Smooth muscle cell (in vitro differentiated cells): ENCODE measurements around the gene SRRM3. TPM values are rescaled to one million over a fixed set of nuclear protein-coding genes. Genes with fewer than 3 reads are reported as not detected.
A peak's percentile ranks its signal among the peaks of the same experiment; 100 is the strongest.
"Not testable (repeated sequence)": the region's sequence is repeated elsewhere in the genome, so short reads cannot be mapped to it uniquely, and the experiment has no call there.

Source experiments
- DNase-seq: peaks from one replicate; lab custom pipeline; 2025; ENCODE audit not compliant: unreplicated experiment; lab: John Stamatoyannopoulos, UW
- H2AFZ ChIP-seq: fragments of 200-600 bp; sonication (generic); 2 replicates; pipeline ENCODE4 v1.6.0; 2016; ENCODE audit warnings: antibody characterized with exemption, low read depth, mild to moderate bottlenecking
- H3F3A ChIP-seq: fragments of 200-600 bp; sonication (generic); 2 replicates; pipeline ENCODE4 v1.6.0; 2017; ENCODE audit warnings: antibody characterized with exemption, low read depth
- H3K27ac ChIP-seq: fragments of 200-600 bp; sonication (generic); 2 replicates; pipeline ENCODE4 v1.5.1; 2016; ENCODE audit warnings: low read depth, mild to moderate bottlenecking
- H3K27me3 ChIP-seq: fragments of 200-600 bp; sonication (generic); 2 replicates; pipeline ENCODE4 v1.6.1; 2016; ENCODE audit warnings: low read depth, mild to moderate bottlenecking
- H3K36me3 ChIP-seq: fragments of 200-600 bp; sonication (generic); 2 replicates; pipeline ENCODE4 v1.5.1; 2016; ENCODE audit warnings: low read depth
- H3K4me1 ChIP-seq: fragments of 200-600 bp; sonication (generic); 2 replicates; pipeline ENCODE4 v1.5.1; 2016; ENCODE audit warnings: low read depth
- H3K4me2 ChIP-seq: fragments of 200-600 bp; sonication (generic); 2 replicates; pipeline ENCODE4 v1.6.0; 2016; ENCODE audit warnings: mild to moderate bottlenecking
- H3K4me3 ChIP-seq: fragments of 200-600 bp; sonication (generic); 2 replicates; pipeline ENCODE4 v1.5.1; 2016; ENCODE audit warnings: mild to moderate bottlenecking
- H3K79me2 ChIP-seq: fragments of 200-600 bp; sonication (generic); 2 replicates; pipeline ENCODE4 v1.6.0; 2016; ENCODE audit warnings: low read depth, mild to moderate bottlenecking
- H3K9ac ChIP-seq: fragments of 200-600 bp; sonication (generic); 2 replicates; pipeline ENCODE4 v1.6.0; 2016; ENCODE audit warnings: low read depth
- H3K9me3 ChIP-seq: fragments of 200-600 bp; sonication (generic); replicated peaks from 2 replicates; pipeline ENCODE4 v1.5.1; 2016; ENCODE audit warnings: low read depth
- H4K20me1 ChIP-seq: fragments of 200-600 bp; sonication (generic); 2 replicates; pipeline ENCODE4 v1.6.0; 2016; ENCODE audit warnings: low read depth
- CTCF ChIP-seq: fragments of 200-600 bp; sonication (generic); IDR thresholded peaks from 2 replicates; pipeline ENCODE4 v1.5.1; 2017; ENCODE audit warnings: borderline replicate concordance, mild to moderate bottlenecking, antibody characterized with exemption; ENCODE audit not compliant: insufficient read depth, poor library complexity, severe bottlenecking
- WGBS: methylation state at CpG from one replicate; pipeline ENCODE4 v1.1.7; 2016; ENCODE audit warnings: low lambda C conversion rate; 5-methylcytosine and 5-hydroxymethylcytosine counted together
- polyA plus RNA-seq: library from polyadenylated mRNA; unstranded; fragments of >200 nt; fragmentation: Nextera tagmentation; extraction: Ambion mirVana; gene quantifications from 2 replicates; pipeline ENCODE4 v1.2.1, GENCODE V29; 2016
- total RNA-seq: library from RNA; depleted of rRNA; stranded (reverse); fragments of >200 nt; gene quantifications from 2 replicates; pipeline ENCODE4 v1.2.3, GENCODE V29; 2014

SRRM3 gene
- total and polyA plus RNA-seq, 2 experiments from 2014 or later: 3.6 to 10.9 TPM

GRCh38 chr7:76286842-76287403 is 85.2 kb downstream of the SRRM3 start:
- Histone ChIP-seq H3K9ac (no peak overlapping the region), H3K27me3 (peaks cover 4% of the 10 kb centered on the region), H3K79me2 (no peaks in the 10 kb centered on the region), H2AFZ (no peak overlapping the region), H3K27ac (no peak overlapping the region), H3K9me3 (no peaks in the 10 kb centered on the region), H3K36me3 (no peaks in the 10 kb centered on the region), H3K4me1 (no peaks in the 10 kb centered on the region), H3K4me3 (no peak overlapping the region), H3F3A (peaks cover 9% of the 10 kb centered on the region), H3K4me2 (no peak overlapping the region), H4K20me1 (no peaks in the 10 kb centered on the region)
- no peak for DNase-seq
- TF ChIP-seq CTCF: no peak
- 93% methylated on average over 16 of the region's 16 CpGs for WGBS

GRCh38 chr7:76290847-76291350 is 89.2 kb downstream of the SRRM3 start:
- not testable (repeated sequence) for H3K4me3 ChIP-seq, H4K20me1 ChIP-seq, H3K36me3 ChIP-seq, H3K4me1 ChIP-seq, H2AFZ ChIP-seq, H3K9me3 ChIP-seq, H3K27me3 ChIP-seq, DNase-seq, H3K79me2 ChIP-seq
- Histone ChIP-seq H3K27ac (peak overlapping the region; percentile 85), H3F3A (peaks cover 21% of the 10 kb centered on the region), H3K9ac (peak overlapping the region; percentile 37), H3K4me2 (peak overlapping the region; percentile 55)
- WGBS: 72% methylated on average over 6 of the region's 6 CpGs

DNA sequence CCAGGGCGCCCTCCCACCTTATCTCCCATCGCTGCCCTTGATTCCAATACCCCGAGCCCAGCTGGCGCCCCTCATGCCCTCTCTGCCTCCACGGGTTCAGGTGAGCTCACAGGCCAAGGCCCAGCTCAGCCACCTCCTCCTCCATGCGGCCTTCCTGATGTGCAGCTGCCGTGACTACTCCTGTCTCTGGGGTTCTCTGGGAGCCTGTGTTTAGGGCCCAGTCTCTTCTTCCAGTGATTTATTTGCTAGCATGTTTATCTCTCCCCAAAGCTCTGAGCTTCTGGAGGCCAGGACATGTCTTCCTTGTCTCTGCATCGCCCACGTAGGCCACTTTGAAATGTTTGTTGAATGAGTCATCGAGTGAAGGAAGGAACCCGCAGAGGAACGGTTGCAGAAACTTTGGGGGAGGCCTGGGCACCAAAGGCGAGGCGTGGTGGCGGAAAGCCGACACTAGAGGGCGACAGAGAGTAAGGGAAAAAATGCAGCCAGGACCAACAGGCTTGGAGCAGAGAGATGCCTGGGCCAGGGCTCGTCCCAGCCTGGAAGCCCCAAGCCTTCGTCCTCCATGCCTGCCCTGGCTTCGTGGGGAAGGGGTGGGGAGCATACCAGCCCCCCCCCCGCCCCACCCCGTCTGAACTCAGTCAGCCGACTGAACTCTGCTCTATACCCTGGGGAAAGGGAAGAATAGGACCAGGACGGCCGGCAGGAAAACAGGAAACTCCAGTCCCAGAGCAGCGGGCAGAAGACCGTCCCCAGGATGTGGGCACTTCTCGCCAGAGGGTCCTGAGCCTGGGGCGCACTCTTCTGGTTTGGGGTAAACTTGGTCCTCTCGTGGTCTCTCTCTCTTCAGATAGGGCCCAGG is 89.9 kb downstream of the SRRM3 start:
- H3F3A ChIP-seq: peaks cover 28% of the 10 kb centered on the region
- no peaks in the 10 kb centered on the region for H3K36me3 ChIP-seq
- H4K20me1 ChIP-seq: no peaks in the 10 kb centered on the region
- TF ChIP-seq CTCF: peak; percentile 96
- H3K27me3 ChIP-seq: no peaks in the 10 kb centered on the region
- H3K4me2 ChIP-seq: peak overlapping the region; percentile 69
- peak; percentile 97 for DNase-seq
- H3K4me3 ChIP-seq: no peak overlapping the region
- H3K9me3 ChIP-seq: no peaks in the 10 kb centered on the region
- H3K27ac ChIP-seq: peak overlapping the region; percentile 97
- peak overlapping the region; percentile 53 for H3K9ac ChIP-seq
- peak overlapping the region; percentile 32 for H2AFZ ChIP-seq
- 18% methylated on average over 27 of the region's 30 CpGs for WGBS
- no peaks in the 10 kb centered on the region for H3K79me2 ChIP-seq
- H3K4me1 ChIP-seq: no peaks in the 10 kb centered on the region

GRCh38 chr7:76292213-76292573 is 90.5 kb downstream of the SRRM3 start:
- H3K36me3 ChIP-seq: no peaks in the 10 kb centered on the region
- H3K4me2 ChIP-seq: peak overlapping the region; percentile 69
- no peak overlapping the region for H3K4me3 ChIP-seq
- H4K20me1 ChIP-seq: no peaks in the 10 kb centered on the region
- no peaks in the 10 kb centered on the region for H3K27me3 ChIP-seq
- peaks cover 30% of the 10 kb centered on the region for H3F3A ChIP-seq
- peak overlapping the region; percentile 53 for H3K9ac ChIP-seq
- DNase-seq: no peak
- peak overlapping the region; percentile 97 for H3K27ac ChIP-seq
- H3K9me3 ChIP-seq: no peaks in the 10 kb centered on the region
- no peaks in the 10 kb centered on the region for H3K79me2 ChIP-seq
- whole genome bisulfite sequencing: 2% methylated on average over 5 of the region's 5 CpGs
- H2AFZ ChIP-seq: peak overlapping the region; percentile 32
- TF ChIP-seq CTCF: no peak
- no peaks in the 10 kb centered on the region for H3K4me1 ChIP-seq

DNA sequence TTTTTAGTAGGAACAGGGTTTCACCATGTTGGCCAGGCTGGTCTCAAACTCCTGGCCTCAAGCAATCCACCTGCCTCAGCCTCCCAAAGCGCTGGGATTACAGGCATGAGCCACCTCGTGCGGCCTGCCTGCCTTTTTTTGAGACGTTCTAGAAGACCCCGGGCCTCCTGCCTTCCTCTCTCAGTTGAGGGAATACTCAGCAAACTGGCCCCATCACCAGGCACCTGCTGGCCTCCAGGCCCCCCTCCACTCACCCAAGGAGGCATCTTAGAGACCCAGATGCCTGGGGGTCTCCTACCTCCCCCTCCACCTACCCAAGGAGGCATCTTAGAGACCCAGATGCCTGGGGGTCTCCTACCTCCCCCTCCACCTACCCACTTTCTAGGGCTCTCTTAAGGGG is 91.2 kb downstream of the SRRM3 start:
- H4K20me1 ChIP-seq, H3K9ac ChIP-seq, H3K79me2 ChIP-seq, H2AFZ ChIP-seq, H3K27me3 ChIP-seq, H3K4me1 ChIP-seq, H3K9me3 ChIP-seq, H3K36me3 ChIP-seq, H3K4me3 ChIP-seq, DNase-seq: not testable (repeated sequence)
- 89% methylated on average over 5 of the region's 5 CpGs for WGBS
- H3K4me2 ChIP-seq: peak overlapping the region; percentile 69
- peak overlapping the region; percentile 97 for H3K27ac ChIP-seq
- H3F3A ChIP-seq: peaks cover 30% of the 10 kb centered on the region
